A673 (cell line): ENCODE measurements around the gene TAMALIN.

Experiments
- CTCF ChIP-seq: fragments of 300-800, 200-600 bp; sonication (generic); conservative IDR thresholded peaks from 2 replicates; pipeline ENCODE4 v1.5.1; 2017; ENCODE audit warnings: low read depth, mild to moderate bottlenecking, antibody characterized with exemption, low read length, moderate library complexity, mixed read lengths
- EZH2 ChIP-seq: fragments of 200-600 bp; sonication (generic); IDR thresholded peaks from 2 replicates; pipeline ENCODE4 v1.6.1; 2017; ENCODE audit warnings: borderline replicate concordance, low read depth, mild to moderate bottlenecking, mixed read lengths, antibody characterized with exemption, low read length; ENCODE audit not compliant: poor library complexity, severe bottlenecking

DNA sequence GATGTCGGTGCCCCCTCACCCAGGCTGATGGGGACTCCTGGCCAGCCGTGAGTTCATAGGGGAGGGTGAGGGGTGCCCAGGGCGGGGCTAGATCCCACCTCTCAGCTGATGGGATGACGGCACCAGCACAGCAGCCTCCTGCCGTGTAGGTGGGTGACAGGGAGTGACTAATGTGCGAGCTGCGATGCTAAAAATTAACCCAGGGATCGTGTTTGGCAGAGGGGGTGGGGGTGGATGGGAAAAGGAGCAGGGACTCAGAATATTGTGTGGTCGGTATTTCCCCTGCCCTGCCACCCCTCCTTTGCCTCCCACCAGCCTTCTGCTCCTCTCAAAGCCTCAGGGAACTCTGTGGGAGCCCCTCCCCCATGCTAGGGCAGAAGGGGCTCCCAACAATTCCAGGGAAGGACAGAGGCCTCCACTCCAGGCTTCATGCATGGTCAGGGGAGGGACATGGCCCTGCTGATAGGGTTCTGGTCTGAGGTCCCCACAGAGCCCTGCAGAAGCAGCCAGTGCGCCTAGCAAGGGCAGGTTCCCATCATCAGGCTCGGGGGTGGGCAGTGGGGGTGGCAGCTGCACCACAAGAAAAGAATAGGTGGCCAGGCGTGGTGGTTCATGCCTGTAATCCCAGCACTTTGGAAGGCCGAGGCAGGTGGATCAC, 12.5 kb downstream of the TAMALIN start:
- no peak for TF ChIP-seq CTCF
- TF ChIP-seq EZH2: no peak
